Astrocyte of the spinal cord (primary cell): ENCODE measurements around the gene LANCL2.

Source experiments
- DNase-seq: peaks from one replicate; pipeline ENCODE4 v3.0.0; 2011; ENCODE audit warnings: low read depth, low spot score
- H3K4me3 ChIP-seq: 2 replicates; pipeline ENCODE4 v1.5.1; 2011; ENCODE audit warnings: low read depth, mild to moderate bottlenecking, low read length, moderate library complexity
- in situ Hi-C: cut with HindIII; loops from 2 replicates; pipeline ENCODE4 v1.10.0; 2017; ENCODE audit warnings: low sequenced_read_pairs
- TF ChIP-seq, protein P1 (sequence below): IDR thresholded peaks from 2 replicates; pipeline ENCODE4 v1.5.1; 2012; ENCODE audit warnings: low read depth, mild to moderate bottlenecking, low read length, inconsistent platforms

Gene LANCL2

GRCh38 chr7:55427342-55427741, 62.2 kb downstream of the LANCL2 start:
- H3K4me3 ChIP-seq, result no peak overlapping the region
- in situ Hi-C loops, result no loop called here
- no peak for DNase-seq
- TF ChIP-seq, protein P1, sequence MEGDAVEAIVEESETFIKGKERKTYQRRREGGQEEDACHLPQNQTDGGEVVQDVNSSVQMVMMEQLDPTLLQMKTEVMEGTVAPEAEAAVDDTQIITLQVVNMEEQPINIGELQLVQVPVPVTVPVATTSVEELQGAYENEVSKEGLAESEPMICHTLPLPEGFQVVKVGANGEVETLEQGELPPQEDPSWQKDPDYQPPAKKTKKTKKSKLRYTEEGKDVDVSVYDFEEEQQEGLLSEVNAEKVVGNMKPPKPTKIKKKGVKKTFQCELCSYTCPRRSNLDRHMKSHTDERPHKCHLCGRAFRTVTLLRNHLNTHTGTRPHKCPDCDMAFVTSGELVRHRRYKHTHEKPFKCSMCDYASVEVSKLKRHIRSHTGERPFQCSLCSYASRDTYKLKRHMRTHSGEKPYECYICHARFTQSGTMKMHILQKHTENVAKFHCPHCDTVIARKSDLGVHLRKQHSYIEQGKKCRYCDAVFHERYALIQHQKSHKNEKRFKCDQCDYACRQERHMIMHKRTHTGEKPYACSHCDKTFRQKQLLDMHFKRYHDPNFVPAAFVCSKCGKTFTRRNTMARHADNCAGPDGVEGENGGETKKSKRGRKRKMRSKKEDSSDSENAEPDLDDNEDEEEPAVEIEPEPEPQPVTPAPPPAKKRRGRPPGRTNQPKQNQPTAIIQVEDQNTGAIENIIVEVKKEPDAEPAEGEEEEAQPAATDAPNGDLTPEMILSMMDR, result no peak

DNA sequence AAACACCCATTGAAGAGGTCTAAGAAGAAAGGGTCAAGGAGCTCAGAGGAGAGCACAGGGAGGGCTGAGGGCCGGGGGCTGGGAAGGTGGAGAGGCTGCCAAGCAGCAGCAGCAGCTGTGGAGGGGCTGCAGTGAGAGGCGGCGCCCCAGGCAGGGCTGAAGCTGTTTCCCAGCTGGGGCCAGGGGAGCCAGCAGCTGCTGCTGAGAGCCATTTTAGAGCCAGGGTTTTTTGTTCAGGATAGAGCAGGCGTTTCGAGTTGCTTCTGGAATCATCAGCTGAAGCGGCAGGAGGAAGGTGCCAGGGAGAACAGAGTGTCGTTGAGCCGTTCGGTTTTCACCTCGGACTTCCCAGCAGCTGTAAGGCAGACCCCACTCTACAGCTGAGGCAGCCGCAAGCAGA, 62.7 kb downstream of the LANCL2 start:
- no peak for DNase-seq
- in situ Hi-C loops, result no loop called here
- H3K4me3 ChIP-seq, result no peak overlapping the region
- TF ChIP-seq, protein P1, result no peak

DNA sequence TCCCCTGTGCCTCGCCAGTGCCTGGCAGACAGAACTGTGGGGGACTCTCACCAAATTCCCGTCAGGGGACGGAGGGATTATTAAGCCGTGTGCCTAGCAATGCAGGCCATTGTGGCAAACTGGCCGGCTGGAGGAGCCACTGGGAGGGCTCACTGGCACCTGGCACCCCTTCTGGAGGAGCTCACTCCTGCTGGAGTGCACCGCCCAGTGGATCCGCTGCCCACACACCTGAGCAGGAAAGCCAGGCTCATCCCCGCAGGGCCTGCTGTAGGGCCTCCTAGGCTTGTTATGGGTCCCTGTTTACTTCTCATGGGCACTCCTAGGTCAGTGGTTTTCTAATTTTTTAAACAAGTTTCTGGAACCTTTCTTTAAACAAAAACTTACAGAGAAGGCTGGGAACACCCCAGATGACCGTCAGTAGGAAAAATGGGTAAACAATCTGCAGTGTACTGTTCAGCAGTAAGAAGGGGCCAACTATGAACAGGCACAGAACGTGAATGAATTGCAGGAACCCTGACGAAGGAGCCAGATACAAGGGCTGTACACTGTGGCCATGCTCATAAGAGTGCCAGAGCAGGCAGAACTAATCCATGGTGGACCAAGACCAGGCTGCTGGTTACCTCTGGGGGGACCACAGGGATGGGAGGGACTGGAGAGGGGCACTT, 64.8 kb downstream of the LANCL2 start:
- no peak overlapping the region for H3K4me3 ChIP-seq
- no peak for DNase-seq
- TF ChIP-seq, protein P1, result no peak
- in situ Hi-C loops, result no loop called here

- TF ChIP-seq, protein P1, result no peak
- no peak for DNase-seq
- no peak overlapping the region for H3K4me3 ChIP-seq
- in situ Hi-C loops, result no loop called here
These were observed 66.8 kb downstream of the LANCL2 start for GRCh38 chr7:55431898-55432297.

GRCh38 chr7:55432506-55432905, 67.4 kb downstream of the LANCL2 start:
- TF ChIP-seq, protein P1, result no peak
- H3K4me3 ChIP-seq, result no peak overlapping the region
- in situ Hi-C loops, result no loop called here
- no peak for DNase-seq

- no peak overlapping the region for H3K4me3 ChIP-seq
- TF ChIP-seq, protein P1, result peak; percentile 53
- DNase-seq, result peak; percentile 51
- in situ Hi-C loops, result no loop called here
These were observed 68.0 kb downstream of the LANCL2 start for GRCh38 chr7:55432939-55433784.
